HUES6 (cell line): ENCODE measurements around the gene OCA2.
"Not testable (repeated sequence)": the region's sequence is repeated elsewhere in the genome, so short reads cannot be mapped to it uniquely, and the experiment has no call there.

Source experiments
- H3K27ac ChIP-seq: 2 replicates; pipeline ENCODE4 v1.7.0; 2013; ENCODE audit warnings: low read depth, mild to moderate bottlenecking, low read length, inconsistent platforms
- H3K27me3 ChIP-seq: 2 replicates; pipeline ENCODE4 v1.6.1; 2013; ENCODE audit warnings: low read length; ENCODE audit not compliant: control insufficient read depth, insufficient read depth
- H3K36me3 ChIP-seq: 2 replicates; pipeline ENCODE4 v1.6.1; 2013; ENCODE audit warnings: low read length; ENCODE audit not compliant: control insufficient read depth, insufficient read depth
- H3K4me1 ChIP-seq: 2 replicates; pipeline ENCODE4 v1.6.1; 2013; ENCODE audit warnings: low read length; ENCODE audit not compliant: control insufficient read depth, insufficient read depth
- H3K4me3 ChIP-seq: 2 replicates; pipeline ENCODE4 v1.5.1; 2013; ENCODE audit warnings: low read depth, low read length
- H3K9ac ChIP-seq: one replicate; pipeline ENCODE4 v1.6.1; 2013; ENCODE audit warnings: mild to moderate bottlenecking, low read length
- H3K9me3 ChIP-seq: 2 replicates; pipeline ENCODE4 v1.6.1; 2013; ENCODE audit warnings: low read depth, low read length; ENCODE audit not compliant: control insufficient read depth, insufficient read depth

Gene OCA2

DNA sequence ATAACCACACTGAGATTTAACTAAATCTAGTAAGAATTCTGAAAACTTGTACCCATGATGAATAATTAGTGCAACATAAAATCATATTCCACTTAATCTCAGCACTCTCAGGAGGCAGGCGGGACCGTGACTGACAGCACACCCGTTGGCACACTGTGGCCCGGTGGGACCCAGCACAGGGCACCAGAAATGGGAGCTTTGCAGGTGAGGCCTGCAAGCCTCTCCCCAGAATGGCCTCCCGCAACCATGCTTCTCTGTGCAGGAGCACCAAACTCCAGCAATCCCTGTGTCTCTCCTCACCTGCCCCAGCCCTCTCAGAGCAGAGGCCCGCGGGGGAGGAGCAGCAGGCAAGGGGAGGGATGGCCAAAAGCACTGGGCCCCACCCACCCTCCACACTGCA, 31.5 kb upstream of the OCA2 start:
- Histone ChIP-seq H3K9me3 (no peaks in the 10 kb centered on the region), H3K9ac (no peak overlapping the region), H3K36me3 (peaks cover 56% of the 10 kb centered on the region), H3K4me1 (no peaks in the 10 kb centered on the region; the same call in 1 of the 2 replicates), H3K4me3 (no peak overlapping the region), H3K27me3 (no peaks in the 10 kb centered on the region), H3K27ac (no peak overlapping the region)

DNA sequence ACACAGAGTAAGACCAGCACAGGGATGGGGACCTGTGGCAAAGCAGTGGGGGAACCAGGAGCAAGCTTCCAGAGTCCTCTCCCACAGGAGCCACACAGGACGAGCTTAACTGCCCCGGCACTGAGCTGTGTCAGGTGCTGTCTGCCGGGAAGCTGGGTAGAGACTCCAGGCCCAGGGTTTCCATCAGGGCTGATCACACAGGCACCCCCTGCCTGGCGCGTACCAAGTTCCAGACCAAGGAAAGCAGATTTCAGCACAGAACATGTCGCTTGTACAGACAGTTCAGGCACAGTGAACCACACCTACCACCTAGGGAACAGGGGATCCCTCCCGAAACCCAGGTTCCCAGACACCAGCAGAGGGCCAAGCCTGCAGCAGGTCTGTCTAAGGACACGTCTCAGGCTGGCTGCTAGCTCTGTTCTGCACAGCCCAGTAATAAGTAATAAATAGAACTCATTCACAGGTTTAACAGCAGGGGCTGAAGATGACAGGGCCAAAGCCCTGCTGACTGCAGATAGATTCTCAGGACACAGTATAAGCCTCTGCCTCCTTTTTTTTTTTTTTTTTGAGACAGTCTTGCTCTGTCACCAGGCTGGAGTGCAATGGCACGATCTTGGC, 30.2 kb upstream of the OCA2 start:
- no peak overlapping the region for H3K9ac ChIP-seq
- H3K9me3 ChIP-seq: no peaks in the 10 kb centered on the region
- H3K27me3 ChIP-seq: no peaks in the 10 kb centered on the region
- H3K4me1 ChIP-seq: no peaks in the 10 kb centered on the region; the same call in 1 of the 2 replicates
- no peak overlapping the region for H3K27ac ChIP-seq
- no peak overlapping the region for H3K4me3 ChIP-seq
- H3K36me3 ChIP-seq: peaks cover 58% of the 10 kb centered on the region

- Histone ChIP-seq H3K27ac (no peak overlapping the region), H3K36me3 (peaks cover 69% of the 10 kb centered on the region), H3K4me3 (no peak overlapping the region), H3K9me3 (no peaks in the 10 kb centered on the region), H3K27me3 (no peaks in the 10 kb centered on the region), H3K9ac (no peak overlapping the region), H3K4me1 (no peaks in the 10 kb centered on the region)
Observed at GRCh38 chr15:28128031-28128430, 28.9 kb upstream of the OCA2 start.

- Histone ChIP-seq H3K27me3 (no peaks in the 10 kb centered on the region), H3K36me3 (peaks cover 74% of the 10 kb centered on the region), H3K4me3 (no peak overlapping the region), H3K9me3 (no peaks in the 10 kb centered on the region), H3K27ac (no peak overlapping the region), H3K4me1 (no peaks in the 10 kb centered on the region), H3K9ac (no peak overlapping the region)
Observed at GRCh38 chr15:28127036-28127435, 27.9 kb upstream of the OCA2 start.

DNA sequence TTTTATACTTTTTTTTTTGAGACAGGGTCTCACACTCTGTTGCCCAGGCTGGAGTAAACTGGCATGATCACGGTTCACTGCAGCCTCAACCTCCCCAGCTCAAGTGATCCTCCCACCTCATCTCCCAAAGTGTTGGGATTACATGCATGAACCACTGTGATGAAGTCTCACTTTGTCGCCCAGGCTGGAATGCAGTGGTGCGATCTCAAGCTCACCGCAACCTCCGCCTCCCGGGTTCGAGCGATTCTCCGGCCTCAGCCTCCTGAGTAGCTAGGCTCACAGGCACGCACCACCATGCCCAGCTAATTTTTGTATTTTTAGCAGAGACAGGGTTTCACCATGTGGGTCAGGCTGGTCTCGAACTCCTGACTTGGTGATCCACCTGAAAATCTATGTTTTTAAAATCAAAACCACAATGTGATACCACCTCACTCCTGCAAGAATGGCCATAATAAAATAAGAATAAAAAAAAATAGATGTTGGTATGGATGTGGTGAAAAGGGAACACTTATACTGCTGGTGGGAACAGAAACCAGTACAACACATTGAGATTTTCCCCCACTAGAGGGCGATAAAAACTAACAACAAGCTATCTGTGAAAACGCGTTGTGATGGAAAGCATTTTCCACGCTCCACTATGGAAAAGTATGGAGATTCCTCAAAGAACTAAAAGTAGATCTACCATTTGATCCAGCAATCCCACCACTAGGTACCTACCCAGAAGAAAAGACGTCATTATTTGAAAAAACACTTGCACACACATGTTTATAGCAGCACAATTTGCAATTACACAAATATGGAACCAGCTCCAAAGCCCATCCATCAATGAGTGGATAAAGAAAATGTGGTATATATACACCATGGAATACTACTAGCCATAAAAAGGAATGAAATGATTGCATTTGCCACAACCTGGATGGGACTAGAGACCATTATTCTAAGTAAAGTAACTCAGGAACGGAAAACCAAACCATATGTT, 26.8 kb upstream of the OCA2 start:
- no peaks in the 10 kb centered on the region for H3K9me3 ChIP-seq
- H3K4me3 ChIP-seq: no peak overlapping the region
- no peak overlapping the region for H3K9ac ChIP-seq
- no peaks in the 10 kb centered on the region for H3K27me3 ChIP-seq
- no peak overlapping the region for H3K27ac ChIP-seq
- peaks cover 73% of the 10 kb centered on the region for H3K36me3 ChIP-seq
- no peaks in the 10 kb centered on the region for H3K4me1 ChIP-seq

GRCh38 chr15:28124841-28125240, 25.7 kb upstream of the OCA2 start:
- Histone ChIP-seq H3K9ac (no peak overlapping the region), H3K4me1 (no peaks in the 10 kb centered on the region), H3K36me3 (peaks cover 74% of the 10 kb centered on the region), H3K27ac (no peak overlapping the region), H3K4me3 (no peak overlapping the region), H3K27me3 (no peaks in the 10 kb centered on the region), H3K9me3 (no peaks in the 10 kb centered on the region)

GRCh38 chr15:28123408-28124023, 24.4 kb upstream of the OCA2 start:
- Histone ChIP-seq H3K9me3 (no peaks in the 10 kb centered on the region), H3K27ac (no peak overlapping the region), H3K36me3 (peaks cover 68% of the 10 kb centered on the region), H3K4me1 (no peaks in the 10 kb centered on the region), H3K9ac (no peak overlapping the region), H3K27me3 (no peaks in the 10 kb centered on the region), H3K4me3 (no peak overlapping the region)

DNA sequence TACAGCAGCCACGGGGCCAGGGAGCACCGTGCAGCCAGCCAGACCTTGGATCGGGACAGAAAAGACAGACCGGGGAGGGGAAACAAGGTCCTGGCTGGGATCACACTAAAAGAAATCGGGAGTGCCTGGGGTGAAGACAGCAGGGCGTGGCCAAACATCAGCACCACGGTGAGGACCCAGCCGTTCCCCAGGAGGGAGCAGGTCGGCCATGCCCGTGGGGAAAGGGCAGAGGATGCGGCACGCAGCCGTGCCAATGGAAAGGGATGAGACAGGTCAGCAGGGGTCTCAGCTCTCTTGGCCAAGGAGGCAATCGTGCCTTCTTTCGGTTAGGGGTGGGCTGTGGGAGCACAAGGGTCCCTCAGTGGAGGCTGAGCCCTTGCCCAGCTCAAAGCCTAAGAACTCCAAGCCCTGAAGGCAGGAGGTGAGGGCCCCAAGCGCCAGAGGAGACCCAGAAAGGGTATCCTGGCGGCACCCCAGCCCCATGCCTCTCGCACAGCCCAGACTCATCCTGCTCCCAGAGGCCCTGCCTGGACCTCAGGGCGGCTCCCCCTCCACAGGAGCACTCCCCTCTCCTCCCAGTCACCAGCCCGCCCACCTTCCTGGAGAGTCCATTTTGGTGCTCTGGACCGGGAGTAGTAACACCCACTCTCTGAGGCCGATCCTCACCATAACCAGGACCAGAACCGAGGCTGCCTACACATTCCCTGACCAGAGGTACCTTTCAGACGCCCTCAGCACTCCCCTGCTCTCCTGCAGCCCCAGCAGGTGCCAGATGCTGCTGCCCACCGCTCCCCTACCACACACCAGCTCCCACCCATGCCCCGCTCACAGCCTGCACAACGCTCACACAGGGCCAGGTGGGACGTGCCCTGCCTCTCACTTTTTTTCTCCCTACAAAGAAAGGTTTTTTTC, 23.2 kb upstream of the OCA2 start:
- H3K27me3 ChIP-seq: no peaks in the 10 kb centered on the region
- H3K4me3 ChIP-seq: no peak overlapping the region
- H3K36me3 ChIP-seq: peaks cover 68% of the 10 kb centered on the region
- H3K4me1 ChIP-seq: no peaks in the 10 kb centered on the region
- H3K27ac ChIP-seq: no peak overlapping the region
- H3K9me3 ChIP-seq: no peaks in the 10 kb centered on the region
- H3K9ac ChIP-seq: no peak overlapping the region

DNA sequence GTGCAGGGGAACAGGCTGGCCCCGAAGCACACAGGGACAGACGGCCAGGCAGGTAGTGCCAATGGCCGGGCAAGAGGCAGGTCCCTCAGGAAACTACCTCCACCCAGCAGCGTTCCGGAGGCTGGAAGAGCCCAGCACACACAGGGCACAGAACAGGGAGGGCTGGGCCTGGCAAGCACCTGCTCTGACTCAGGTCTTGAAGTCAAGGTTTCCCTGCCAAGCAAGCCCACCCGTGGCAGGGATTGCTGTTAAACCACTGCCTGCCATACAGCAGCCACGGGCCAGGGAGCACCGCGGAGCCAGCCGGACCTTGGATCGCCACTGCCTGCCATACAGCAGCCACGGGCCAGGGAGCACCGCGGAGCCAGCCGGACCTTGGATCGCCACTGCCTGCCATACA, 22.5 kb upstream of the OCA2 start:
- peaks cover 73% of the 10 kb centered on the region for H3K36me3 ChIP-seq
- H3K4me3 ChIP-seq, H3K4me1 ChIP-seq, H3K27me3 ChIP-seq, H3K27ac ChIP-seq, H3K9me3 ChIP-seq, H3K9ac ChIP-seq: not testable (repeated sequence)

DNA sequence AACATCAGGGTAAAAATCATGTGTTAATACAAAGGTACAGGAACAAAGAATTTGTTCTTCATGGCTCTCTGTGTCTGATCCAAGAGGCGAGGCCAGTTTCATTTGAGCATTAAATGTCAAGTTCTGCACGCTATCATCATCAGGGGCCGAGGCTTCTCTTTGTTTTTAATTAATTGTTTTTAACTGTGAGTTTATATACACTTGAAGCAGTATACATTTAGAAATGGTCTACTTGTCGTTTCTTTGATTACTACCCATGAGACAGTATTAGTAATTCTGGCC, 21.2 kb upstream of the OCA2 start:
- H3K36me3 ChIP-seq: peaks cover 83% of the 10 kb centered on the region
- no peak overlapping the region for H3K27ac ChIP-seq
- H3K4me3 ChIP-seq: no peak overlapping the region
- H3K27me3 ChIP-seq: no peaks in the 10 kb centered on the region
- no peak overlapping the region for H3K9ac ChIP-seq
- H3K9me3 ChIP-seq: no peaks in the 10 kb centered on the region
- no peaks in the 10 kb centered on the region for H3K4me1 ChIP-seq
